NB4 (cell line): ENCODE measurements around the gene PXN.

Source experiments
- POLR2A ChIP-seq: IDR thresholded peaks from 2 replicates; pipeline ENCODE4 v1.6.1; 2011; ENCODE audit warnings: mild to moderate bottlenecking; ENCODE audit not compliant: insufficient read length; ENCODE audit errors: extremely low read depth
- TF ChIP-seq, protein P1 (sequence below): IDR thresholded peaks from one replicate; pipeline ENCODE4 v1.5.1; 2012; ENCODE audit warnings: low read depth, low read length

- TF ChIP-seq POLR2A: no peak
- TF ChIP-seq, protein P1, sequence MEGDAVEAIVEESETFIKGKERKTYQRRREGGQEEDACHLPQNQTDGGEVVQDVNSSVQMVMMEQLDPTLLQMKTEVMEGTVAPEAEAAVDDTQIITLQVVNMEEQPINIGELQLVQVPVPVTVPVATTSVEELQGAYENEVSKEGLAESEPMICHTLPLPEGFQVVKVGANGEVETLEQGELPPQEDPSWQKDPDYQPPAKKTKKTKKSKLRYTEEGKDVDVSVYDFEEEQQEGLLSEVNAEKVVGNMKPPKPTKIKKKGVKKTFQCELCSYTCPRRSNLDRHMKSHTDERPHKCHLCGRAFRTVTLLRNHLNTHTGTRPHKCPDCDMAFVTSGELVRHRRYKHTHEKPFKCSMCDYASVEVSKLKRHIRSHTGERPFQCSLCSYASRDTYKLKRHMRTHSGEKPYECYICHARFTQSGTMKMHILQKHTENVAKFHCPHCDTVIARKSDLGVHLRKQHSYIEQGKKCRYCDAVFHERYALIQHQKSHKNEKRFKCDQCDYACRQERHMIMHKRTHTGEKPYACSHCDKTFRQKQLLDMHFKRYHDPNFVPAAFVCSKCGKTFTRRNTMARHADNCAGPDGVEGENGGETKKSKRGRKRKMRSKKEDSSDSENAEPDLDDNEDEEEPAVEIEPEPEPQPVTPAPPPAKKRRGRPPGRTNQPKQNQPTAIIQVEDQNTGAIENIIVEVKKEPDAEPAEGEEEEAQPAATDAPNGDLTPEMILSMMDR: no peak
Observed at GRCh38 chr12:120221576-120221900, 44.0 kb downstream of the PXN start.
